GM12873 (cell line): ENCODE data around the gene SLC8A3.

Experiments
- CTCF ChIP-seq: IDR thresholded peaks from 2 replicates; pipeline ENCODE4 v1.5.1; 2012; ENCODE audit warnings: low read depth, mild to moderate bottlenecking, moderate library complexity, low read length, control low read depth; ENCODE audit not compliant: insufficient read depth; ENCODE audit errors: missing control alignments

SLC8A3 gene

GRCh38 chr14:70077720-70078119 lies 111.0 kb downstream of the SLC8A3 start:
- no peak for TF ChIP-seq CTCF

- TF ChIP-seq CTCF: no peak
Measured at GRCh38 chr14:70077005-70077404, 111.7 kb downstream of the SLC8A3 start.

- peak; percentile 93 for TF ChIP-seq CTCF
Measured at GRCh38 chr14:70073924-70074566, 114.7 kb downstream of the SLC8A3 start.

- TF ChIP-seq CTCF: no peak
Measured at GRCh38 chr14:70069186-70069585, 119.6 kb downstream of the SLC8A3 start.

- TF ChIP-seq CTCF: no peak
Measured at GRCh38 chr14:70067810-70068209, 120.9 kb downstream of the SLC8A3 start.

- TF ChIP-seq CTCF: no peak
Measured at GRCh38 chr14:70064136-70064865, 124.5 kb downstream of the SLC8A3 start.

GRCh38 chr14:70061108-70061507 lies 127.6 kb downstream of the SLC8A3 start:
- no peak for TF ChIP-seq CTCF
